Measurements from ENCODE around the gene PPM1D.
A peak's percentile ranks its signal among the peaks of the same experiment; 100 is the strongest.
"Not testable (repeated sequence)": the region's sequence is repeated elsewhere in the genome, so short reads cannot be mapped to it uniquely, and the experiment has no call there.

PPM1D gene
- total RNA-seq = 42.6 to 62.0 reads per million in 2 donors

DNA sequence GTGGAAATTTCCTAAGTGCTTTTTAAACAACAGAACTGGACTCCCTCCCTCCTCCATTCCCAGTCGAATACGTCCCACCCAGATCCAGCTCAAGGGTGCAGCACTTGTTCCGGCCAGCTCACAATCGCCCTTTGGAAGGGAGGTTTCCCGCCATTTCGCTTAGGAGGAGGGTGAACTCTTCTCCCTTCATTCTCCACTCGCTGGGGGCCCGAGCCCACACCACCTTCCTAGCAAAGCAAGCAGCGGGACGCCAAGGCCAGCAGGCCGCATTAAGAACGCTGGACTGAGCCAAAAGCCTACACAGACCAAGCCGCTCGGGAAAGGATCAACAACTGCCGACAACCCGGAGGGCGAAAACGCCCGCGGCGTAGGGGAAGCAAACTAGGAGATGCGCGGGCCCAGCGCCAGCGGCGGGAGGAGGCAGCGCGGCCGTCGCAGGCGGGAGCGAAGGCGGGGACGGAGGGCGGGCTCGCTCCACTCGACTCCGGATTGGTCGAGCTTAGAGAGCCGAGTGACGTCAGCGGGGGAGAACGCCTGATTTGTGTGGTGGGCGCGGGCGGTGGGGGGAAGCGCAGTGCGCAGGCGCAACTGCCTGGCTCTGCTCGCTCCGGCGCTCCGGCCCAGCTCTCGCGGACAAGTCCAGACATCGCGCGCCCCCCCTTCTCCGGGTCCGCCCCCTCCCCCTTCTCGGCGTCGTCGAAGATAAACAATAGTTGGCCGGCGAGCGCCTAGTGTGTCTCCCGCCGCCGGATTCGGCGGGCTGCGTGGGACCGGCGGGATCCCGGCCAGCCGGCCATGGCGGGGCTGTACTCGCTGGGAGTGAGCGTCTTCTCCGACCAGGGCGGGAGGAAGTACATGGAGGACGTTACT is at the start of gene PPM1D:
TSS of gene PPM1D (plus strand) at position 574 of the 870 bp plus-strand sequence. CDS start at position 796, 222 bp downstream.
- DNase-seq = peak; percentile 92 to 99 (median 97)

DNA sequence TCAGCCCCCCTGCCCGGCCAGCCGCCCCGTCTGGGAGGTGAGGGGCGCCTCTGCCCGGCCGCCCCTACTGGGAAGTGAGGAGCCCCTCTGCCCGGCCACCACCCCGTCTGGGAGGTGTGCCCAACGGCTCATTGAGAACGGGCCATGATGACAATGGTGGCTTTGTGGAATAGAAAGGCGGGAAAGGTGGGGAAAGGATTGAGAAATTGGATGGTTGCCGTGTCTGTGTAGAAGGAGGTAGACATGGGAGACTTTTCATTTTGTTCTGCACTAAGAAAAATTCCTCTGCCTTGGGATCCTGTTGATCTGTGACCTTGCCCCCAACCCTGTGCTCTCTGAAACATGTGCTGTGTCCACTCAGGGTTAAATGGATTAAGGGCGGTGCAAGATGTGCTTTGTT is 47.7 kb upstream of the PPM1D start:
- not testable (repeated sequence) for DNase-seq

DNA sequence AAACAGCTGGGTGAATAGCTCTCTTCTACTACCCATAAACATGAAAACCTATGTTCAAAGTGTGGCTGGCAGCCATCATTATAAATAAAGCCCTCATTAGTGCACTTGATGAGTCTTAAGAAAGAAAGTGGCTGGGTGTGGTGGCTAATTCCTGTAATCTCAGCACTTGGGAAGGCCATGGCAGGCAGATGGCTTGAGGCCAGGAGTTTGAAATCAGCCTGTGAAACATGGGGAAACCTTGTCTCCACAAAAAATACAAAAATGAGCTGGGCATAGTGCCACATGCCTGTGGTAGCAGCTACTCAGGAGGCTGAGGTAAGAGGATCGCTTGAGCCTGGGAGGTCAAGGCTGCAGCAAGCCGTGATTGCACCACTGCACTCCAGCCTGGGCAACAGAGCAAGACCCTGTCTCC is 45.6 kb upstream of the PPM1D start:
- no peak for DNase-seq

DNA sequence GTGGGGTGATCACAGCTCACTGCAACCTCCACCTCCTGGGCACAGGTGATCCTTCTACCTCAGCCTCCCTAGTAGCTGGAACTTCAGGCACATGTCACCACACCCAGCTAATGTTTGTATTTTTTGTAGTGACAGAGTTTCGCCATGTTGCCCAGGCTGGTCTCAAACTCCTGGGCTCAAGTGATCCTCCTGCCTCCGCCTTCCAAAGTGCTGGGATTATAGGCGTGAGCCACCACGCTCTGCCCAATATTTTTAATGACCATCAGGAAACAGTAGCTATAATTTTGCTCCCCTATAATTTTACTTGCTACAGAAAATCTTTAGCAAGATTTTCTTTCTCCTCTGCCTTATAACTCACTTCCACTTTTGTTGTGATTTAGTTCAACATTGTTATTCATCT is 44.2 kb upstream of the PPM1D start:
- no peak for DNase-seq

DNA sequence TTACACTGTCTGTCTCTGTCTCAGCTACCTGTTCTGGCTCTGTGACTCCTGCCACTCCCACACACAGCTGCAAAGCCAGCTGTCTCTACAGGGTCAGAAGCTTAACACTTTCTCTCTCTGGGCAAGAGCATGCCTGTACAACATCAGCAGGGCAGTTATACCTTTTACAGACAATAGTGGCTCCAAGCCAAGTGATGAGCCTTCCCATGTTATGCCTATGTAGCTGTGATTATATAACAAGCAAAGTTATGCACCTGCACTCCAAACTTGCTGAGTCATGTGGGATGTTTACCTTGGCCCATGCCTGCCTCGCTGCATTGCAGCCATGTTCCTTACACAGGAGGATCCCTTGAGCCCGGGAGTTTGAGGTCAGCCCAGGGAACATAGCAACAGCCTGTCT is 42.2 kb upstream of the PPM1D start:
- DNase-seq = peak in 1 of 5 experiments; percentile 27

DNA sequence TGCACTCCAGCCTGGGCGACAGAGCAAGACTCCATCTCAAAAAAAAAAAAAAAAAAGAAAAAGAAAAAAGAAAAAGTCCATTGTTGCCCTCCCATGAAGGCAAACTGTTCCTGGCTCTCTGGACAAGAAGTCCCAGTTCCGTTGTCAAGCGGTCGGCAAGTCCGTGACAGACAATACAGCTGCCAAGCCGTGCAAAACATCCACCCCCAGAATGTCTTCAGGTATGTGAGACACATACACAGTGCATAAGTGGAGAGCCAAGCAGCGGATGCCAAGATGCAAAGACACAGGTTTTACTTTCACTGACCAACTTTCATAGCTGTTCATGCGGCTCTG is 40.4 kb upstream of the PPM1D start:
- DNase-seq = no peak

DNA sequence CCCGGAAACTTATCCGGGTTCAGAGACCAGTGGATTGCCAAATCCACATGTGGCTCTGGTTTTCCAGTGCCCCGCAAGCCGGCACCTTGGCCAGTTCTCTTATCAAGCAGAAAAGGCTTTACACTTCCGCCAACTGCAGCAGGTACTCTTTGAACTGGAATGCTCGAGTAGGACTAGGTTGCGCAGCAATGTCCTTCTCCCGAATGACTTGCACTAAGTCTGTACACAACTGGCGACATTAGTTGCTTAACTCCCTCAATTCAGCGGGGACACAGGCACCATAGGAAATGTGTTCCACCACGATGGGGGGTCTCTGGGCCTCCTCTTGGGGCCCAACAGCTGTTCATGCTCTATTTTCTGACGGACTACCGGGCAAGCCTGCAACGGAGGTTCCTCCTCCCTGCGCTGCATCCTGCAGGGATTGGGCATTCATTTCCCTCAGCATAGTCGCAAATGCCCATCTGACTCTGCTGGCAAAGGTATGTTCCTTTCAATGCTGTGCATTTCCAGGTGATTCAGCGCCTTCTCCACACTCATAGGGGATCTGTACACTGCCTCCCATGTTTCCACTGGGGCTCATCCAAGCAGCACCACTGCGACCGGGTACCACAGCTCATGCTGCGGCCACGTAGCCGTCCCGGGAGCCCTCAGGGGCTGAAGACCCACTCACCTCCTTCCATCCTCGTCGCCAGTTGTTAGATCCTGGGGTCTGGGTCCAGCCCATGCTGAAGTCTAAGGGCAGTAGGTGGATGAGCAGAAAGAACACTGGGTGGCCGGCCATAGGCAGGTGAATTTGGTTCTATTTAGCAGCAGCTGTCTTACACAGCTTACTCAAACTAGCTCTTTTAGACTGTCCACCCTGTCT is 39.8 kb upstream of the PPM1D start:
- no peak for DNase-seq

DNA sequence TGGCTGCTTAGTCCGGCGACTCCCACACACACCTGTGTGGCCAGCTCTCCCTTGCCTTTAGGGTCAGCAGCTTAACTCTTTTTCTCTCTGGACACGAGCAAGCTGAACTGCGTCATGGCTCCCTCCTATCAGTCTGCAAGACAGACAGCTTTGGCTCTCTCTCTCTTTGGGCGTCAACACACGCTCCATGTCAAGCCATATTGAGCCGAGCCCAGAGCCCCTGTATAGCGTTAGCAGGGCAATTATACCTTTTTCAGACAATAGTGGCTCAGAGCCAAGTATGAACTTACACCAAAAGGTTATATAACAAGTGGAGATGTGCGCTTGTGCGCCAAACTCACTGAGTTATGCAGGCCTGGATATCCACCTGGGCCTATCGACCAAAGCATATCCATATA is 39.1 kb upstream of the PPM1D start:
- DNase-seq = no peak

DNA sequence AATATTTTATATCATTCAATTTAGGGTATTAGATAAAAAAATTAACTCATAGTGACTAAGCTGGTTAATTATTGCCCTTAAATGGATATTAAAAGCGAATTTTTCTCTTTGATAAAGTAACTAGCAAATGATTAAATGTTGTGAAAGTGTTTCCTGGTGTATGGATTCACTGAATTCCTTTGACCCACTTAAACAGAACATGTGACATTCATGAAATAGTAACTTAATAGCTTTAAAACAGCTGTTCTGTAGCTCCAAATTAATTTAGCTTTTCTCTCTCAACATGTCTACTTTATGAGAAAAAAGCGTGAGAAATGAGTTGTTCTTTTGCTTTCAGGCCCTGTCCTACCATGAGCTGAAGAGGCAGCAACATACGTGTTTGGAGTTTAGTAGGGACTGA is 37.6 kb upstream of the PPM1D start:
- DNase-seq = no peak

DNA sequence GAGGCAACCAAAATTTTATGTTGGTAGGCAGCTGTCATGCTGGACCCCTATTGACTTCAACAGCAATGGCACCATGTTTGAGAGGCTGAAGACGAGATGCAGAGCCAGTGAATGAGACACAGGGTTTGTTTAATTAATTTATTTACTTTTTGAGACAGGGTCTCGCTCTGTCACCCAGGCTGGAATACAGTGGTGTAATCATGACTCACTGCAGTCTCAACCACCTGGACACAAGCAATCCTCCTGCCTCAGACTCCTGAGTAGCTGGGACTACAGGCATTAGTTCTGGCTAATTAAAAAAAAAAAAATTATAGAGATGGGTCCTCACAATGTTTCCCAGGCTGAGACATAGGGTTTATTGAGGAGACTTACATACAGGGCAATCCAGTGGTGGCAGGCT is 36.2 kb upstream of the PPM1D start:
- DNase-seq = no peak

DNA sequence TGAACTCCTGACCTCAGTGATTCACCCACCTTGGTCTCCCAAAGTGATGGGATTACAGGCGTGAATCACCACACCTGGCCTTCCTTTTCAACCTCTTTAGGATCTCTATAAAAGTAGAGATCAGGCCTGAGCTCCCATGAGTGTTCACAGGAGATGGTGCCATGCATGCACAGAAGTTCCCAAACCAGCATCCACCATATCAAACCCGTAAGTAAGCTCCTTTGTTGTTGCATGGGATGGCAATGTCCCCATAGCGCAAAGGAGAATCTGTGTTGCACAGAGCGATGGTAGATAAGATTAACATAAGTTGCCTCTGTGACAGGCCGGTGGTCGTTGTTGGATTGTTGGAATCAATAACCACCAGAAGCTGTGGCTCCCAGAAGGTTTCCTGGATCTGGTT is 34.8 kb upstream of the PPM1D start:
- DNase-seq = no peak

DNA sequence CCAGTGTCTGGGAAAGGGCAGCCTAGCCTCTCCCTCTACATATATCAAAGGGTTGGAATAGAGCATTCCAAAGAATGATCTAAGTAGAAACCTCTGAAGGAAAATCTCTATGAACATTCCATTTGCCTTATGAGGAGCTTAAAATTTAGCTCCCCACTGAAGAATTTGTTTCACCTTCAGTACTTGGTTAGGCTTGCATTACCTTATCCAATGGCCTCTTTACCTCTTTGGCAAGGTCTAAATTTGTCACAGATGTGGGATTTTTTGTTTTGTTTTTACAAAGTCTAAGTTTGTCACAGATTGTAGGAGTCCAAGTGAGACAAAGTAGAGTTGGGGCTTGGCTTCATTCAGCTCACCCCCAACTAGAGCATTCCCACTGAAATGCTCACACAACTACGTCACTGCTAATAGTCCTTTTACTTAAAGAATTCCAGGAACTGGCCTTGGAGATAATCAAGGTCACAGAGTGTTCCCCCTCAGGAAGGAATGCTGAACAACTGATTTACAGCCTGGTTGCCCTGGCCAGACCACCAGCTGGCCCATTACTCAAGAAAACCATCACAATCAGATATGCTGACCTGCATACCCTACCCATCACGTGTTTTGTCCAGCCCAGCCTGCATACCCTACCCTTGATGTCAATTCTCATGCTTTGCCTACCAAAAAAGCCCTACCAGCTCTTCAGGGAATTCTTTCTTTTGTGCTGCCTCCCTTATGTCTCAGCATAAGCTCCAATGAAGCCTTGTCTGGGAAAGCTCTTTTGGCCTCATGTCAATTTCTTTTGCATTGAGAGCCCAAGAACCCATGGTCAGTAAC is 26.5 kb upstream of the PPM1D start:
- DNase-seq = no peak

DNA sequence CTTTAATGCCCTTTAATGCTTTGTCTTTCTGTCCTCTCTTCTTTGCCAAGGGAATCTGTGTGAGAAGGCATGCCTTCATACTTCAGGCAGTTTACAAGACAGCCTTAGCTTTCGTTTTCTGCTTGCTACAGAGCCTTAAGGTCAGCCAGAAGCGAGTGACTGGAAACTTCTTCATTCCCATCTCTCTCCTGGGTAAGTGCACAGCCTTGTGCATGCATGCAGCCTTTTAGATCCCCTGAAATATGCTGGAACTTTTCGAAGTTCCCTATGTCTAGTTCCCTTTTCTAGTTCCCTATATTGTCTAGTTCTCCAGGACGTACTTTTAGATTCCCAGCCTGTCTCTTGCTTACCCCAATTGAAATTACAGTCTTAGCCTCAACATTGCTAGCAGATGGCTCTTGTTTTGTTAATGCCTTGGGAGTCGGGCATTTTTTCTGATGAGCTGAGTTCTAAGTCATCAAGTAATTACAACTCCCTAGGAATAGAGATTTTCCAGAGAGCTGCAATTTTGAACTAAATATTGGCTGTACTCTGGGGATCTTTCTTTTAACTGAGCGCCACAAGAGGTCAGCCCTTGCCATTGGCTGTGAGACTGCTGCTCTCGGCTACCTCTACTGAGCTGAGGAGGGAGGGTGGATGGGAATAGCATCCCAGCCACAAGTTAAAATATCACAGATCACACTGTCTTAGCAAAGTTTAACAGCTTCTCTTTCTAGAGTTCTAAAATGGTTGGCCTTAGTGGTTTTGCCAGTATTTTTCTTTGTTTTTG is 22.7 kb upstream of the PPM1D start:
- DNase-seq = peak in 1 of 5 experiments; percentile 12

DNA sequence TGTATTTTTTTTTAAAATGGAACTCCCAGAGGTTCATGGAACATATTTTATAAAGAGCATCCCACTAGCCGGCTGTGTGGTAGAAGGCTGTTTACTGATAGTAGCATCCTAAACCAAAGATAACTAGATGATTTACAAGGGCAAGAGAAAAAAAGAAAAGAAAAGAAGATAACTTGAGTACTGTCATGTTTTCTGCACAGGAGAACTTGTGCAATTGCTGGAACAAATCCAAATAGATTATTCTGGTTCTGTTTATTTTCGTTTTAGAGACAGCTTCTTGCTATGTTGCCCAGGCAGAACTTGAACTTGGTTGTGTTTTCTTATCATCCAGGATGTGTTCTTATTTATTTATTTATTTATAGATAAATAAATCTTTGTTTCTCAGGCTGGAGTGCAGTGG is 20.9 kb upstream of the PPM1D start:
- DNase-seq = no peak

DNA sequence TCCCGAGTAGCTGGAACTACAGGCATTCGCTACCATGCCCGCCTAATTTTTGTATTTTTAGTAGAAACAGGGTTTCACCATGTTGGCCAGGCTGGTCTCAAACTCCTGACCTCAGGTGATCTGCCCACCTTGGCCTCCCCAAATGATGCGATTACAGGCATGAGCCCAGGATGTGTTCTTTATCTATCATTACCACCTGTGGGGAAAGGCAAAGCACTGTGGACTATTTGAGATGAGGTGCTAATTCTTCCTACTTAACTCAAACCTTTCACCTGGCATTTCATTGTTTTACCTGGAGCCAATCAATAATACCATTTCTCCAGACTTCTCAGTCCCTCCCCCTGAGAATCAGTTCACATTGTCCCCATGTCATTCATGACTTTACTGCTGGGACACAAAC is 20.4 kb upstream of the PPM1D start:
- no peak for DNase-seq

DNA sequence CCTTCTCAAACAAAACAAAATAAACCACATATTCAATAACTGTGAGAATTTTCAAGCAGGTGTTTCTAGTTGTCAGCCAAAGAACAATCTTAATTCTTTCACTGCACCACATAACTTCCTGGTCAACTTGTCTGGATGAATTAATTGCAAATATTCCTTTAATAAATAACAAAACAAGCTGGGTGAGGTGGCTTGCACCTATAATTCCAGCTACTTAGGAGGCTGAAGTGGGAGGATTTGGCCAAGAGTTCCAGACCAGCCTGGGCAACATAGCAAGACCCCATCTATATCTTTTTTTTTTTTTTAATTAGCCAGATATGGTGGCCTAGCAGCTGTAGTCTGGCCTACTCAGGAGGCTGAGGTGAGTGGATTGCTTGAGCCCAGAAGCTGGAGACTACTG is 17.0 kb upstream of the PPM1D start:
- no peak for DNase-seq

DNA sequence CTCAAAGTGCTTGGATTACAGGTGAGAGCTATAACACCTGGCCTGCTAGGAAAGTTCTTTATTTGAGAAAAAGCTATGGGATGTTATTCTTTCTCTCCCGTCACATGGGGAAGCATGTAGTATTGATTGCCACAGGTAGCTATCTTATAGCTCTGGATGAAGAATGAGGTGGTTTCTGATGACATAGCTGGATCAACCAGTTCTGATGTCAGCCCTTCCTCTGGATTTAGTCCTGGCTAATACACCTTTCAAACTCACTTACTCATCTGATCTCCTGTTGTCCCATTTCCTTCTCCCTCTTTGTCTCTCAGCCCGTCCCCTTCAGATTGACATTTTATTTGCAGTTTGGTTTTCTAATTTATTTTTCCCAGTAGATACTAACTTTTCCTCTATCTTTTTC is 14.1 kb upstream of the PPM1D start:
- no peak for DNase-seq

DNA sequence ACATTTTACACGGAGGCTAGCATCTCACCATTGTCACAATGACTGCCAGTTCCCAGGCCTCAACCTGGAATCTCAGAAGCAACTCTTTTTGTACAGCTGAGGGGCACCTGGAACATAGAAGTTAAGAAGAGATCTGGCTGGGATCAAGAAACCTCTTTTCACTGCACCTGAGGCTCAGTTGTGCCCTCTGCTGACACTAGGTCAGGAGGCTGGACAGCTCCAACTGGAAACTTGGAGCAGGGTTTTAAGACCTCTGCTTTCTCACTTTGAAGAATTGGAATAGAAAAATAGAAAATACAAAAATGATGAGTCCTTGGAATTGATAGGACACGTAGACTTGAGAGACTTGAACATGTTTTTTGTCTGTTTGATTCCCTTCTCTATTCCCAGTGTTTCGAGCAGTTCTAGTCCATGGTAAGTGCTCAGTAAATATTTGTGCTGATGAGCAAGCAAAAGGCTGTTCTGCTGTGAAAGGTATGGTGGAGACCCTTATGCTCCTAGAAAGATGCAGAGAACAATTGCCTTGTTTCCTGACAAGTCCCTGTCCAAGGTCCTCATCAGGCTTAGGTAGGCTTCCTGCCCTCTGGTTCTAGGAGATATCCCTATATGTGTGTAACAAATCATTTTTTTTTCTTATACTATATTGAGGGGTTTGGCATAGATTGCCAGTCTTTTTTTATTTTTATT is 13.6 kb upstream of the PPM1D start:
- DNase-seq = no peak

DNA sequence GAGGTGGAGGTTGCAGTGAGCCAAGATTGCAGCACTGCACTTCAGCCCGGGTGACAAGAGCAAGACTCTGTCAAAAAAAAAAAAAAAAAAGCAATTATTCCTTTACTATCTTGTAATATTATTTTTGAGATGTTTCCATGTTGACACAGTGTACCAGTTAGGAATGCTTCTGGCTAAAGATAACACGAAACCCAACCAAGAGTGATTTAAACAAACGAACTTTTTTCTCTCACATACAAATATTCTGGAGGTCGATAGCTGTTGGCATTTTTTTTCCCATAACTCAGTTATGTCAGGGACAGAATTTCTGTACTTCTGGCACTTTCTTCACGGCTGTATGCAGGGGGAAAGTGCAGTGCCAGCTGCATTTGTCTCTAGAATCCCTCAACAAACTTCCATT is 9.9 kb upstream of the PPM1D start:
- no peak for DNase-seq

DNA sequence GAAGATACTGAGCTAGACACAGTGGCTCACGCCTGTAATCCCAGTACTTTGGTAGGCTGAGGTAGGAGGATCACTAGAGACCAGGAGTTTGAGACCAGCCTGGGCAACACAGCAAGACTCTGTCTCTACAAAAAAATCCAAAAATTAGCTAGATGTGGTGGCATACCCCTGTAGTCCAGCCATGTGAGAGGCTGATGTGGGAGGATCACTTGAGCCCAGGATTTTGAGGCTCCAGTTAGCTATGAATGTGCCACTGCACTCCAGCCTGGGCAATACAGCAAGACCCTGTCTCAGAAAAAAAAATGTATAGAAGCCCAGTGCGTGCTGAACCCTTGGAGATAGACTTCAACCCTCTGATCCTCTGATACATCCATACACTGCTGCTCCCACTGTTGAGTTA is 7.2 kb upstream of the PPM1D start:
- DNase-seq = no peak

DNA sequence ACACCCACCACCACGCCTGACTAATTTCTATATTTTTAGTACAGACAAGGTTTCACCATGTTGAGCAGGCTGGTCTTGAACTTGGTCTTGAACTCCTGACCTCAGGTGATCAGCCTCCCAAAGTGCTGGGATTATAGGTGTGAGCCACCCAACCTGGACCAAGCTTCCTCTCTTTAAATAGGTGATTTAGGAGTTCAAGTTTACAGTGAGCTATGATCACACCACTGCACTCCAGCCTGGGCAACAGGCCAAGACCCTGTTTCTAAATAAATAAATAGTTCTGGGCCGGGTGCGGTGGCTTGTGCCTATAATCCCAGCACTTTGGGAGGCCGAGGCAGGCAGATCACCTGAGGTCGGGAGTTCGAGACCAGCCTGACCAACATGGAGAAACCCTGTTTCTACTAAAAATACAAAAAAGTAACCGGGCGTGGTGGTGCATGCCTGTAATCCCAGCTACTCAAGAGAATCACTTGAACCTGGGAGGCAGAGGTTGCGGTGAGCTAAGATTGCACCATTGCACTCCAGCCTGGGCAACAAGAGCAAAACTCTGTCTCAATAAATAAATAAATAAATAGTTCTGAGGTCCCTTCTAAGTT is 6.5 kb upstream of the PPM1D start:
- DNase-seq = not testable (repeated sequence)

Data from T-helper 2 cell (primary cell).